ENCODE results near the gene TRIM62.
"Not testable (repeated sequence)": the region's sequence is repeated elsewhere in the genome, so short reads cannot be mapped to it uniquely, and the experiment has no call there.

TRIM62 gene

DNA sequence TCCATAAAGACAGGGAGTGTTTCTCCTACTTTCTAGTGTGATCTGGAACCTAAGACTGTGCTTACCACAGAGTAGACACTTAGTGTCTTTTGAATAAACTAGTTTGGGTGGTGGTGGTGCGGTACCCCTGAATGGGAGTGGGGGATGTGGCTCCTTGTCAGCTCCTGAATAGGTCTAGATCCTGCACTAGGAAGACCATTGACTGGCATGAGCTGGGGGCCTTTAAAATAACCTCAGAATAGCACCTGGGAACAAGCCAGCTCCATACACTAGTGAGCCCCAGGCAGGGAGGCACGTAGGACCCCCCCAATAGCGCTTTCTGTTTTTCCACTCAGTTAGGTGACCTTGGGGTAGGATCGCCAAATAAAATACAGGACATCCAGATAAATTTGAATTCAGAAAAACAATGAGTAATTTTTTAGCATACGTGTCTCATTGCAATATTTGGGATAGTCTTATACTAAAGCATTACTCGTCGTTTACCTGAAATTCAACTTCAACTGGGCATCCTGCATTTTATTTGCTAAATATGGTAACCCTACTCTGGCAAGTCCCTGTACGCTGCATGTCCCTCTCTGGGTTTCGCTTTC, 55.3 kb downstream of the TRIM62 start:
- TF ChIP-seq POLR2A (IDR thresholded peaks at IDR 0.05; ENCODE audit: low read length) (no peak), GATA1 (IDR thresholded peaks at IDR 0.05; ENCODE audit: low read depth, low read length) (no peak)
- no peak for DNase-seq

DNA sequence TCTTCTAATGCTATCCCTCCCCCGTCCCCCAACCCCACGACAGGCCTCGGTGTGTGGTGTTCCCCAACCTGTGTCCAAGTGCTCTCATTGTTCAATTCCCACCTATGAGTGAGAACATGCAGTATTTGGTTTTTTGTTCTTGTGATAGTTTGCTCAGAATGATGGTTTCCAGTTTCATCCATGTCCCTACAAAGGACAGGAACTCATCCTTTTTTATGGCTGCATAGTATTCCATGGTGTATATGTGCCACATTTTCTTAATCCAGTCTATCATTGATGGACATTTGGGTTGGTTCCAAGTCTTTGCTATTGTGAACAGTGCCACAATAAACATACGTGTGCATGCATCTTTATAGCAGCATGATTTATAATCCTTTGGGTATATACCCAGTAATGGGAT, 57.2 kb downstream of the TRIM62 start:
- not testable (repeated sequence) for DNase-seq

DNA sequence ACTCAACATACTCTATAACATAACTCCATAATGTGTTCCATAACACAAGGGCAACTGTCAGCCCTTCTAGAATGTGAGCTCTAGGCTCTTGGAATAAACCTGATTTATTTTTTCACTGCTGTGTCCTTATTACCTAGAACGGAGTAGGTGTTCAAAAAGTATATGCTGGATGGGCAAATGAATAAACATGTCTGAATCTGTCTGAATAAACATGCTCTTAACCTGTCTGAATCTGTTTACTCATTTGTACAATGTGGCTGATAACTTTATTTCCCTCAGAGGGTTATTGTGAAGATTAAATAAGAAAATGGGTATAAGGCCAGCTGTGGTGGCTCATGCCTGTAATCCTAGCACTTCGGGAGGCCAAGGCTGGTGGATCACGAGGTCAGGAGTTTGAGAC, 58.6 kb downstream of the TRIM62 start:
- no peak for TF ChIP-seq POLR2A (IDR thresholded peaks at IDR 0.05; ENCODE audit: low read length)
- no peak for TF ChIP-seq GATA1 (IDR thresholded peaks at IDR 0.05; ENCODE audit: low read depth, low read length)
- DNase-seq, result no peak

DNA sequence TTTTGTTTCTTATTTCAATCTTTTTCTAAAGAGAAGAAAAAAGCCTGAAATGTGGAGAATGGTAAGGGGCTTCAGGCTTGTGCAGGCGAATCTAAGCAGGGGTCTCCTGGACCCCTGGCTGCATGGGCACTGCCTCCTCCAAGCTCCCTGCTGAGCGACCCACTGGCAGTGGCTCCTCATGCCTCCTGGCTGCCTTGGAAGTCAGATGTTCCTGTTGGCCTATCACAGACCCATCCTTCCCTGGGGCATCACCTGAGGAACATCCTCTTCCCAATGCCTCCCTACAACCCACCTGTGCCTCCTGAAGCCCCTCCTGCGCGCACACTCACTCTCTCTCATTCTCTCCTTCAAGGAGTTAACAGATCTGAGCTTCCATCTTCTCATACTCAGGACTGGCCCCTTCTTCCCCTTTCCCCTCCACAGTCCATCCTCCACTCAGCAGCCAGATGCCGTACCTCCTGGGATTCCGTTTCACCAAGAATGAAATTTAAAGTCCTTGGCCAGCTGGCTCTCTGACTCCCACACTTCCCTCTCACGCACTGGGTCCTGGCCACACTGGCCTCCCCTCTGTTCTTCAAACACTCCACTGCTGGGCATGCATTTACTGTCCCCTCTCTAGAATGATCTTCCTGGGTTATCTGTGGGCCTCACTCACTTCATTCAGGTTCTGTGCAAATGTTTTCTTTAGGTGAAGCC, 59.2 kb downstream of the TRIM62 start:
- no peak for DNase-seq
- TF ChIP-seq GATA1 (IDR thresholded peaks at IDR 0.05; ENCODE audit: low read depth, low read length), result no peak
- TF ChIP-seq POLR2A (IDR thresholded peaks at IDR 0.05; ENCODE audit: low read length), result no peak

DNA sequence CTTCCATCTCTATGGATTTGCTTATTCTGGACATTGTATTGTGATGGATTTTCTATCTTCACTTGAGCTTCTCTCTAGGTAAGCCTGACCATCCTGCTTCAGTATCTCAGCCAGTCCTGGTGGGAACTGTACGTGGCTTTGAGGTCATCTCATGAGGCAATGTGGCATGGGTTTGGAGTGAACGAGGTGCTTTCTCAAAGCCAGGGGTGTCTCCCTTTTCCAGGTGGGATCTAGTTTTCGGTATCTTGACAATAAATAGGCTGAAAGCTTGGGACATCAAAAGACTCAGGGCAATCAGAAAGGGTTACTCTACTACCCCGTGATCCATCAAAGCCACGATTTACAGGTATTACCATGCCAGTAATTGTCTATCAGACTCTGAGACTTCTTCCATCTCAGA, 60.1 kb downstream of the TRIM62 start:
- no peak for DNase-seq
- TF ChIP-seq POLR2A (IDR thresholded peaks at IDR 0.05; ENCODE audit: low read length), result no peak
- TF ChIP-seq GATA1 (IDR thresholded peaks at IDR 0.05; ENCODE audit: low read depth, low read length), result no peak

DNA sequence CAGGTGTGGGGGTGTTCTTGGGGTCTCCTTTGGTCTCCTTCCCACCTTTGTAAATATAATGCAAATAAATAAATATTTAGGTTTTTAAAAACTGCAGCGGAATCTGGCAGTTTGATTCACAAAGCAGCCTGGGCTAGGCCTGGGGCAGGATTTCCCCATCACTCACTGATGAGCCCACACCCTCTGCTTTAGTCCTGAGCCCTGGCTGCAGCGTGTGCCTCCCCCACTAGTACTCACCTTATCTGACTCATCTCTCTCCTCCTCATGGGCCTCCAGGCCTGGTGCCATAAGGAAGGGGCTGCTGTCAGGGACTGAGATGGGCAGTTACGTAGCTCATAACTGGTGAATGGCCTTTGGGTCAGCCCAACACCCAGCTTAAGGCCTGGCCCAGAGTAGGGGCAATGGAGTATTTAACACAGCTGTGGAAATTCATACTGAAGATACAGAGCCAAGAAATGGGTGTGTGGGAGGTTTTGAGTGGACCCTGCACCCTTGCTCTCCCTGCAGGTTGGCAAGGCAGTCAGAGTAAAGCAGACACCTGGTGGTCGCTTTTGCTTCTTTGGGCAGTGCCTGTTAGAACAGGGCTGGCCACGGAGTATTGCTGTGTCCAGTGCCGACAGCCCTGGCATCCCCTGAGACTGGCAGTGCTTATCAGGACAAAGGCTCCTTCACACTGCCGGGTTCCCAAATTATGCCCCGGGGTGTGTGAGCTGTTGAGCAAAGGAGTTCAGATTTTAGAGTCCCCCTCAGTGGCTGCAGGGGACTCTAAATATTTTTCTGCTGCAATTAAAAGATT, 61.2 kb downstream of the TRIM62 start:
- TF ChIP-seq GATA1 (IDR thresholded peaks at IDR 0.05; ENCODE audit: low read depth, low read length) (no peak), POLR2A (IDR thresholded peaks at IDR 0.05; ENCODE audit: low read length) (no peak)
- no peak for DNase-seq

DNA sequence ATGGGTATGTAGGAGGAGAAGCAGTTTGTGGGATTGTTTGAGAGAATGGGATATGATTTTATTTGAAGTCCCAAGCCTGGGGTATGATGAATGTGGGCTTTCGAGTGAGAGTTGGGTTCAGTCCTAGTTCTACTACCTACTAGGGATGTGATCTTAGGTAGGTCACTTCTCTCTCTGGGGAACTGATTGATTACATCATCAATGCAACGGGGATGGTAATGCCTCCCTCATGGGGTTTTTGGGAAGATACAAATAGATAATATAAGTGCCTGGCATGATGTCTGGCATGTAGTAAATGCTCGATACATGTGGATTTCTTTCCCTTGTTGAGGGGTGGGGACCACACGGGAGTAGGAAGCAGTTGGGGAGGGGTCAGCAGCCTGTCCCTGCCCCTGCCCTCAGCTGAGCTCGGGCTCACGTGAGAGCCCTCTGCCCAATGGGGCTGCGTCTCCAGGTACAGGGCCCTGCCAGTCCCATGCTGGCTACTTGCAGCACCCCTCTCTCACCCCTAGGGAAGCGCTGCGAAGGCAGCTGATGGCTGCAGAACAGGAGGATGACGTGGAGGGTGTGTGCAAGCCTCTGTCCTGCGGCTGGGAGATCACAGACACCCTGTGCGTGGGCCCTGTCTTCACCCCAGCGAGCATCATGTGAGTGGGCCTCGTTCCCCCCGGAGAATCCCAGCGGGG, 62.2 kb downstream of the TRIM62 start:
- no peak for TF ChIP-seq POLR2A (IDR thresholded peaks at IDR 0.05; ENCODE audit: low read length)
- DNase-seq, result no peak

DNA sequence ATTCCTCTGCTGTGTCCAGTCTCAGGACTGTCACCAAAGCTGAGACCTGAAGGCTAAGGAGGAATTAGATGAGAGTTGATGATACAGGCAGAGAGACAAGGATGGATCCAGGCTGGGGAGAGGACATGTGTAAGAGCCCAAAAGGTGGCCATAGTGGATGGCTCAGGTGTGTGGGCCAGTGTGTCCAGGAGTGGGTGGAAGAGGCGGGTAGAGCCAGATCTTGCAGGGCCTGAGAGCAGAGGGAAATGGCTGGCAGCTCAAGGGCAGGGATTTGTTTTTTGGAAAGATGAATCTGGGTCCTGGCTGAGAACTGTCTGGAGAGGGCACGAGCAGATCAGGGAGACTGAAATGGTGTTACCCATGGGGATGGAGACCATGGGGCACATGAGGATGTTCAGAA, 62.8 kb downstream of the TRIM62 start:
- TF ChIP-seq POLR2A (IDR thresholded peaks at IDR 0.05; ENCODE audit: low read length) (no peak), GATA1 (IDR thresholded peaks at IDR 0.05; ENCODE audit: low read depth, low read length) (no peak)

DNA sequence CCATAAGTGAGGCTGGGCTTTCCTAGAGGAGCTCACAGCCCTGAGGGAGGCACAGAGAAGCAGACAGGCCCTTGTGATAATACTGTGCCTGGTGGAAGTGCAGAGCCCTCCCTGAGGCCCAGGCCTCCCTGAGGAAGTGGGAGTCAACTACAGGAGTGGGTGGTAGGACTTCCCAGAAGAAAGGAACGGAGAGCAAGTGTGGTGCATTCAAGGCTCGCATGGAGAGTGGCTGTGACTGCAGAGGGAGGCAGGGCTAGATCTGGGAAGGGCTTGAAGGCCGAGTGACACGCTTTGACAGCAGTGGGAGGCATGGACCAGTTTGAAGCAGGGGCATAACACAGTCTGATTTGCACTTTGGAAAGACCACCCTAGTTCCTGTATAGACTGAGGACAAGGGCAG, 63.6 kb downstream of the TRIM62 start:
- DNase-seq, result no peak
- TF ChIP-seq POLR2A (IDR thresholded peaks at IDR 0.05; ENCODE audit: low read length) (no peak), GATA1 (IDR thresholded peaks at IDR 0.05; ENCODE audit: low read depth, low read length) (no peak)

More for the DNA sequence above, 62.8 kb downstream of the TRIM62 start:
- no peak for DNase-seq

DNA sequence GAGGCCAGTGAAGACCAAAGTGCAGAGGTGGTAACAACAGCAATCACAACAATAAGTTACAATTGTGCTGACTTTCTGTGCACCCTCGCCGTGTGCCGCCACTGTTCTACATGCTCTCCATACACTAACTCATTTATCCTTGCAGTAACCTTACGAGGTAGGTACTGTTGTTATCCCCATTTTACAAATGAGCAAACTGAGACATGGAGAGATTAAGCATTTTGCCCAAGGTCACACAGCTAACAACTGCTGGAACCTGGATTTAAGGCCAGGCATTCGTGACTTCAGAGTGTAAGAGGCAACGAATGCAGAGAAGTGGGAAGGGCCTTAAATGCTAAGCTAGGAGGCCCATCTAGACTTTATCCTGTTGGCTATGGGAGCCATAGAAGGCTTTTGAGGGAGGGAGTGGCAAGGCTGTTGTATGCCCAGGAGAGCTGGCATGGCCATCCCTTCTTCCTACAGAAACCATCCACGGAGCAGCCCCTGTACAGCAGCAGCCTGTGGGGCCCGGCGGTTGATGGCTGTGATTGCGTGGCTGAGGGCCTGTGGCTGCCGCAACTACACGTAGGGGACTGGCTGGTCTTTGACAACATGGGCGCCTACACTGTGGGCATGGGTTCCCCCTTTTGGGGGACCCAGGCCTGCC, 64.3 kb downstream of the TRIM62 start:
- TF ChIP-seq GATA1 (IDR thresholded peaks at IDR 0.05; ENCODE audit: low read depth, low read length), result no peak
- no peak for TF ChIP-seq POLR2A (IDR thresholded peaks at IDR 0.05; ENCODE audit: low read length)
- no peak for DNase-seq

DNA sequence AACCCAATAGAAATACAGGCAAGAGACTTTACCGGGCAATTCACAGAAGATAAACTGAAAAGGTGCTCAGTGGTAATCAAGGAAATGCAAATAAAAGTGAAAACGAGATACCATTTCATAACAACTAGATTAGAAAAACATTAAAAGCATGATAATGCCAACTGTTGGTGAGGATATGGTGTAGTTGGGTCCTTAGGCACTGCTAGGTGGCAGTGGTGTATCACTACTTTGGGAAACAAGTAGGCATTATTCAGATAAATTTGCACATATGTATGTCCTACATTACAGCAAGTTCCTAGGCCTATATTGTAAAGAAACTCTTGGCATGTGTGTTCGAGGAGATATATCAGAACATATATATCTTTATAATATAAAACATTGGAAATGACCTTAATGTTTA, 69.9 kb downstream of the TRIM62 start:
- peak; percentile 10 to 25 for DNase-seq
- TF ChIP-seq POLR2A (IDR thresholded peaks at IDR 0.05; ENCODE audit: low read length) (no peak), GATA1 (IDR thresholded peaks at IDR 0.05; ENCODE audit: low read depth, low read length) (no peak)

DNA sequence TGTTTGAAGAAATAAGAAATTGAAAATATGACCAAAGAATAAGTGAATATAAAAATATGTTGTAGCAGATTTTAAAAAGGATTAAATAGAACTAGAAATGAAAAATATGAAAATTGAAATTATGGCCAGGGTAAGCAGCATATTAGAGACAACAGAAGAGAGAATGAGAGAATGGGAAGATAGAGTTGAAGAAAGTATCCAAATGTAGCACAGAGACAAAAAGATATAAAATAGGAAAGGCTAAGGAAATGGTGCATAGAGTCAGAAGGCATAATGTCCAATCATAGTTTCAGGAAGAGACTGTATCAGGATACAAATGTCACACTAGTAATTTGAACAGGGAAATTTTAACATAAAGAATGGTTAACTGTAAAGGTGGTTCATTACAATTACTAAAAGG, 71.4 kb downstream of the TRIM62 start:
- DNase-seq, result no peak
- TF ChIP-seq GATA1 (IDR thresholded peaks at IDR 0.05; ENCODE audit: low read depth, low read length), result no peak
- no peak for TF ChIP-seq POLR2A (IDR thresholded peaks at IDR 0.05; ENCODE audit: low read length)

DNA sequence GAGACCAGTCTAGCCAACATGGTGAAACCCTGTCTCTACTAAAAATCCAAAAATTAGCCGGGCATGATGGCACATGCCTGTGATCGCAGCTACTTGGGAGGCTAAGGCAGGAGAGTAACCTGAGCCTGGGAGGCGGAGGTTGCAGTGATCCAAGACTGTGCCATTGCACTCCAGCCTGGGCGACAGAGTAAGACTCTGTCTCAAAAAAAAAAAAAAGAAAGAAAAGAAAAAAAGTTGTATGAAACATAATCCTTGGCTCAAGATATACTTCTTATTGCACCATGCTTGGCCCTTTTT, 81.8 kb downstream of the TRIM62 start:
- DNase-seq, result not testable (repeated sequence)
